Measurements from ENCODE around the gene HSD3B1. TPM values are rescaled to one million over a fixed set of nuclear protein-coding genes. Genes with fewer than 3 reads are reported as not detected.

The HSD3B1 gene
- total RNA-seq: 0.16 TPM in 1 of 2 replicates, not detected in the other

DNA sequence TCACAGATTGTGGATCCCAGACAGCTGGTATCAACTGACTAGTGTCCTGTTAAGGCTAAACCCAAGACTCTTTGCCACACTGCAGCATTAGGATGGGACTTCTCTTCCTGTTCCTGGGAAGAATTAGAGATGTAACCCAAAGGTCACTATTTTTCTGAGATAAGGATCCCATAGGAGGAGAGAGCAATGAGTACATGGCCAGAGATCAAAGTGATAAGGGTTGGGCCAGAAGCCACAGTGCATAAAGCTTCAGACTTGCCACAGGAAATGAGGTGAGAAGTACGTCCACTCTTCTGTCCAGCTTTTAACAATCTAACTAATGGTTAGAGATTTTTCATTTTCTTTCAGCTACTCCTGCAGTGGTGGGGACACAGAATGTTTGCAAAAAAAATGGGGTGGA is at the start of gene HSD3B1:
Gene HSD3B1, plus strand, starts transcription at position 270 of the 400 bp plus-strand sequence. CDS start 267 bp downstream, outside the sequence.

Other genes with a start within 250 kb of the HSD3B1 start
- not detected in 2 replicates for gene HAO2, start 138.4 kb upstream of the HSD3B1 start, total RNA-seq
- not detected in 2 replicates for gene HSD3B2, start 92.1 kb upstream of the HSD3B1 start, total RNA-seq
- gene ZNF697, start 141.1 kb downstream of the HSD3B1 start, total RNA-seq: 7.6 and 8.2 TPM in 2 replicates
- gene PHGDH, start 204.7 kb downstream of the HSD3B1 start, total RNA-seq: 46.8 and 154 TPM in 2 replicates